ENCODE measurements around the gene ANKLE2.

Gene ANKLE2

DNA sequence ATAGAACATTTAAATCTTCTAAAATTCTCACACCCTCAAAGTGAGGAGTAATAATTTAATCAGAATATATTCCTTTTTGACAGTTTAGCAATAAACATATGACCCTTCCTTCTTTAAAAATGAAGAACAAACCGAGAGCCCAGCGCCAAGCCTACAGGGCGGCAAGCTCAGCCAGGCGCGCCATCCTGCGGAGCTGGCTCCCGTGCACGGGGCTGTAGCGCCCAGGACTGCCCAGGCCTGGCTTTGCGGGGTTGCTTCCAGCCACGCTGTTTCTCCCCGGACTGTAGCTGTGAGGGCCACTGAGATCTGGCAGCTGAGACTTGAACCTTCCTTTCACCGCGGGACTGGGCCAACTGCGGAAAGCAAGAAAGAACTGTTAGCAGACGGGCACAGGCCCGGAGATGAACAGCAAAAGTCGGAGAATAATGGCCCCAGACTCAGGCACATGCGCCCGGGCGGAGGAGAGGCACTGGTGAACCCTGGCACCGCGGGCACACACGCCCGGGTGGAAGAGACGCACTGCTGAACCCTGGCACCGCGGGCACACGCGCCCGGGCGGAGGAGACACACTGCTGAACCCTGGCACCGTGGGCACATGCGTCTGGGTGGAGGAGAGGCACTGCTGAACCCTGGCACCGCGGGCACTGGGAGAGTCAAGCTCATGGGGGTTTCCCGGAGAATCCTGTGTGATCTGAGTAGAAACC is 34.4 kb downstream of the ANKLE2 start:
- TF ChIP-seq, protein P1, sequence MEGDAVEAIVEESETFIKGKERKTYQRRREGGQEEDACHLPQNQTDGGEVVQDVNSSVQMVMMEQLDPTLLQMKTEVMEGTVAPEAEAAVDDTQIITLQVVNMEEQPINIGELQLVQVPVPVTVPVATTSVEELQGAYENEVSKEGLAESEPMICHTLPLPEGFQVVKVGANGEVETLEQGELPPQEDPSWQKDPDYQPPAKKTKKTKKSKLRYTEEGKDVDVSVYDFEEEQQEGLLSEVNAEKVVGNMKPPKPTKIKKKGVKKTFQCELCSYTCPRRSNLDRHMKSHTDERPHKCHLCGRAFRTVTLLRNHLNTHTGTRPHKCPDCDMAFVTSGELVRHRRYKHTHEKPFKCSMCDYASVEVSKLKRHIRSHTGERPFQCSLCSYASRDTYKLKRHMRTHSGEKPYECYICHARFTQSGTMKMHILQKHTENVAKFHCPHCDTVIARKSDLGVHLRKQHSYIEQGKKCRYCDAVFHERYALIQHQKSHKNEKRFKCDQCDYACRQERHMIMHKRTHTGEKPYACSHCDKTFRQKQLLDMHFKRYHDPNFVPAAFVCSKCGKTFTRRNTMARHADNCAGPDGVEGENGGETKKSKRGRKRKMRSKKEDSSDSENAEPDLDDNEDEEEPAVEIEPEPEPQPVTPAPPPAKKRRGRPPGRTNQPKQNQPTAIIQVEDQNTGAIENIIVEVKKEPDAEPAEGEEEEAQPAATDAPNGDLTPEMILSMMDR (IDR thresholded peaks at IDR 0.05; ENCODE audit: insufficient read depth, low read depth, low read length, missing control alignments) = no peak
- DNase-seq (ENCODE audit: low read depth) = no peak
- H3K4me3 ChIP-seq (ENCODE audit: low read length) = no peak overlapping the region

- H3K4me3 ChIP-seq (ENCODE audit: low read length) = no peak overlapping the region
- no peak for DNase-seq (ENCODE audit: low read depth)
- TF ChIP-seq, protein P1 (IDR thresholded peaks at IDR 0.05; ENCODE audit: insufficient read depth, low read depth, low read length, missing control alignments) = no peak
These were observed 35.2 kb downstream of the ANKLE2 start for GRCh38 chr12:132726386-132726785.

- no peak overlapping the region for H3K4me3 ChIP-seq (ENCODE audit: low read length)
- TF ChIP-seq, protein P1 (IDR thresholded peaks at IDR 0.05; ENCODE audit: insufficient read depth, low read depth, low read length, missing control alignments) = no peak
- DNase-seq (ENCODE audit: low read depth) = no peak
These were observed 37.0 kb downstream of the ANKLE2 start for GRCh38 chr12:132724506-132725241.

GRCh38 chr12:132723764-132724140 is 37.9 kb downstream of the ANKLE2 start:
- no peak overlapping the region for H3K4me3 ChIP-seq (ENCODE audit: low read length)
- DNase-seq (ENCODE audit: low read depth) = no peak
- TF ChIP-seq, protein P1 (IDR thresholded peaks at IDR 0.05; ENCODE audit: insufficient read depth, low read depth, low read length, missing control alignments) = no peak

GRCh38 chr12:132723015-132723763 is 38.4 kb downstream of the ANKLE2 start:
- no peak for DNase-seq (ENCODE audit: low read depth)
- no peak overlapping the region for H3K4me3 ChIP-seq (ENCODE audit: low read length)
- TF ChIP-seq, protein P1 (IDR thresholded peaks at IDR 0.05; ENCODE audit: insufficient read depth, low read depth, low read length, missing control alignments) = no peak

DNA sequence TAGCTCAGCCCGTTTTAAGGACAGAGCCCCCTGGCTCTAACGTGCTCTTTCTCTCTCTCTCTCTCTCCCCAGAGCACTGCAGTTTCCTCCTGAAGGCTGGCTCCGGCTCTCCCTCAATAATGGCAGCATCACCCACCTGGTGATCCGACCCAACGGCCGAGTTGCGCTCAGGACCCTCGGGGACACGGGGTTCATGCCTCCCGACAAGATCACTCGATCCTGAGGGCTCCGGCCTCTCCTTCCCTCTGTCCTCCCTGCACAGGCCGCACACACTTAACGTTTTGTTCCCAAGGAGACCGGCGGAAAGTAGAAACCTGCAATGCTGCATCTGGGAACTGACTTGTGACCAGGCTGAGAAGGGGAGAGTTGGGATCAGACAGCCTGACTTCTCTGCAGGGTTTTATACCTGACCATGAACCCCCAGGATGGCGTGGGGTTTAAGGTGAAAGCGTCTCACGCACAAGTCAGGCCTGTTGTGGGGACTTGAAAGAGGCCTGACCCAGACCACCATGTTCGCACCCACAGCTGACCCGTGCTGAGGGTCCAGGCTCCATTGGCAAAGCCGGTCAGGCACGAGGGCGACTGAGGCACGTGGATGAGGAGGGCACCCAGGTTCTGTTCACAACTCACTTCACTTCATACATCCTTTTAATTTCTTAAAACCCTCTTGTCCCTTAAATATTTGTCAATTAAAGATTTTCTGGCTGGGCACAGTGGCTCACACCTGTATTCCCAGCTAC is 40.9 kb downstream of the ANKLE2 start:
- TF ChIP-seq, protein P1 (IDR thresholded peaks at IDR 0.05; ENCODE audit: insufficient read depth, low read depth, low read length, missing control alignments) = no peak
- H3K4me3 ChIP-seq (ENCODE audit: low read length) = no peak overlapping the region
- DNase-seq (ENCODE audit: low read depth) = no peak

Measured in epithelial cell of esophagus (primary cell).